ENCODE data around the gene ASPA.

Gene ASPA

DNA sequence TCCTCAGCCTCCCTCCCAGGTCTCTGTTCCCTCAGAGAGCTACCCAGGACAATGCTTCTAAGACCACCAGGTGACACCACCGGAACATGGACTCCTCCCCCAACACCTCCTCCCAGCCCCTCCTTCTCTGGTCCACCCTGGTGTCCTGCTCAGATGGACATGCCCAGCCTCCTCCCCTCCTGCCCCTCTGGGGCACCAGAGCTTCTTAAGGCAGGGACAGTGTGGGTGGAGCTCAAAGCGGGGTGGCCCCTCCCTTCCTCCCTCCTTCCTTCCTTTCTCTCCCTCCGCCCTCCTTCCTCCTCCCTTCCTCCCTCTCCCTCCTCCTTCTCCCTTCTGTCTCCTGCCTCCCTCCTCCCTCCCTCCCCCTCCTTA lies 59.1 kb downstream of the ASPA start:
- no peak for TF ChIP-seq ZFX (IDR thresholded peaks at IDR 0.05; ENCODE audit: borderline replicate concordance)
- TF ChIP-seq, protein P1, sequence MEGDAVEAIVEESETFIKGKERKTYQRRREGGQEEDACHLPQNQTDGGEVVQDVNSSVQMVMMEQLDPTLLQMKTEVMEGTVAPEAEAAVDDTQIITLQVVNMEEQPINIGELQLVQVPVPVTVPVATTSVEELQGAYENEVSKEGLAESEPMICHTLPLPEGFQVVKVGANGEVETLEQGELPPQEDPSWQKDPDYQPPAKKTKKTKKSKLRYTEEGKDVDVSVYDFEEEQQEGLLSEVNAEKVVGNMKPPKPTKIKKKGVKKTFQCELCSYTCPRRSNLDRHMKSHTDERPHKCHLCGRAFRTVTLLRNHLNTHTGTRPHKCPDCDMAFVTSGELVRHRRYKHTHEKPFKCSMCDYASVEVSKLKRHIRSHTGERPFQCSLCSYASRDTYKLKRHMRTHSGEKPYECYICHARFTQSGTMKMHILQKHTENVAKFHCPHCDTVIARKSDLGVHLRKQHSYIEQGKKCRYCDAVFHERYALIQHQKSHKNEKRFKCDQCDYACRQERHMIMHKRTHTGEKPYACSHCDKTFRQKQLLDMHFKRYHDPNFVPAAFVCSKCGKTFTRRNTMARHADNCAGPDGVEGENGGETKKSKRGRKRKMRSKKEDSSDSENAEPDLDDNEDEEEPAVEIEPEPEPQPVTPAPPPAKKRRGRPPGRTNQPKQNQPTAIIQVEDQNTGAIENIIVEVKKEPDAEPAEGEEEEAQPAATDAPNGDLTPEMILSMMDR (IDR thresholded peaks at IDR 0.05), result no peak
- no peak overlapping the region for H3K27ac ChIP-seq

DNA sequence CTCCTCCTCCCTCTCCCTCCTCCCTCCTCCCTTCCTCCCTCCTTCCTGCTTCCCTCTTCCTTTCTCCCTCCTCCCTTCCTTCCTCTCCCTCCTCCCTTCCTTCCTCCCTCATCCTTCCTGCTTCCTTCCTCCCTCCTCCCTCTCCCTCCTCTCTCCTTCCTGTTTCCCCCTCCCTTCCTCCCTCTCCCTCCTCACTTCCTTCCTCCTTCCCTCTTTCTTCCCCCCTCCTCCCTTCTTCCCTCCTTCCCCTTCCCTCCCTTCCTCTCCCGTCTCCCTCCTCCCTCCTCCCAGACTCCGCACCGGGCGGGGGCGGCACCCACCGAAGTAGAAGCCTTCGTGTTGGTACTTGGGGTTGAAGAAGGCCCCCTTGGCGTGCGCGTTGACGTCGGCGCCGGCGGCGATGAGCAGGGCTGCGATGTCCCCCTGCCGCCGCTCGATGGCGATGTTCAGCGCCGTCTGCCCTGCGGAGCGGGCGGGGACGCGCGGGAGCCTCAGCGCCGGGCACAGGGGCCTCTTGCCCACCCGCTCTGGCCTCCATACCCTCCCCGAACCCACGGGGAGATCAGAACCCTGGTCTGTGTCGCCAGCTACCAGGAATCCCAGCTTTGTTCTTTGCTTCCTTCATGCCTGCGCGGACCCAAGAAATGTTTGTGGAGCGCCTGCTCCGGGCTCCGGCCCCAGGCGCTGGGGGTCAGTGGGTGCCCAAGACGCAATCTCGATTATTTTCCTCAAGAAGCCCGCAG lies 59.6 kb downstream of the ASPA start:
- TF ChIP-seq, protein P1 (IDR thresholded peaks at IDR 0.05), result no peak
- no peak for TF ChIP-seq ZFX (IDR thresholded peaks at IDR 0.05; ENCODE audit: borderline replicate concordance)
- no peak overlapping the region for H3K27ac ChIP-seq

DNA sequence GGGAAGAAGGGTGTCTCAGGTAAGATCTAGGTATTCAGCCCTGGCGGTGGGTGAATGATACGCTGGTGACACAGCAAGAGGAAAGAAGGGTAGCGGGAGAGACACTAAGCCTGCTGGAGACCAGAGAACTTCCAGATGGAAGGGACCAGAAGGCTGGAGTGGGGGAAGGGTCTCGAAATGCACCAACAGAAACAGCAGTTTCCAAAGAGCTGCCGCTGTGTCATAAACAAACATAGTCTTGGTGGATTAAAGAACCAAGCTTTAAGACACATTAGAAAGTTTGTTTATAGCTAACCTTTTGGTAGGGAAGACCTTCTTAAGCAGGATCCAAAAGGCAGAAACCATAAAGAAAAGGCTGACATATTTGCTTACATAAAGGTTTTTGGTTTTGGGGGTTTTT lies 60.9 kb downstream of the ASPA start:
- TF ChIP-seq, protein P1 (IDR thresholded peaks at IDR 0.05), result no peak
- no peak for TF ChIP-seq ZFX (IDR thresholded peaks at IDR 0.05; ENCODE audit: borderline replicate concordance)
- no peak overlapping the region for H3K27ac ChIP-seq

DNA sequence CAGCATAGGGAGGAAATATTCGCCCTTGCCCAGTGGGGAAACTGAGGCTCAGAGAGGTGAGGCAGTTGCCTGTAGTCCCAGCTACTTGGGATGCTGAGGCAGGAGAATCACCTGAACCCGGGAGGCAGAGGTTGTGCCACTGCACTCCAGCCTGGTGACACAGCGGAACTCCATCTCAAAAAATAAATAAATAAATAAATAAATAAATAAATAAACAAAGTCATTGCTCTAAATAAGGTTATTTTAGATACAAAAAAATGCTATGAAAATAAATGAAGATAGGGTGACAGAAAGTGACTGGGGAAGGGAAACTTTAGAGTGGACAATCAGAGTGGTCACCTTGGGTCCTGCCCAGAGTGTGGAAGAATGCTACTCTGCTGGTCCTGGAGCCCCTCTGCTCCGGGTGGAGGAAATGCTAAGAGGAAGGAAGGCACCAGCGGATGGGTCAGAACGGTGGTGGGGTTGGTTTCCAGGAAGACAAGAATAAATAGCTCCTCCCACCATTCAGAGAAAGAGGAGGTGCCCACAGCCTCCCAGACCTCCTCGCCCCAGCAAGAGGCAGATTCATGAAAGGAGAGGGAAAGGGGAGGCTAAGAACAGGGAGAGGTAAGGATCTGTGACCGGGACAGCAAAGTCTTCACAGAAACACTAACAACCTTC lies 64.2 kb downstream of the ASPA start:
- no peak overlapping the region for H3K27ac ChIP-seq
- TF ChIP-seq ZFX (IDR thresholded peaks at IDR 0.05; ENCODE audit: borderline replicate concordance), result no peak
- TF ChIP-seq, protein P1 (IDR thresholded peaks at IDR 0.05), result no peak

DNA sequence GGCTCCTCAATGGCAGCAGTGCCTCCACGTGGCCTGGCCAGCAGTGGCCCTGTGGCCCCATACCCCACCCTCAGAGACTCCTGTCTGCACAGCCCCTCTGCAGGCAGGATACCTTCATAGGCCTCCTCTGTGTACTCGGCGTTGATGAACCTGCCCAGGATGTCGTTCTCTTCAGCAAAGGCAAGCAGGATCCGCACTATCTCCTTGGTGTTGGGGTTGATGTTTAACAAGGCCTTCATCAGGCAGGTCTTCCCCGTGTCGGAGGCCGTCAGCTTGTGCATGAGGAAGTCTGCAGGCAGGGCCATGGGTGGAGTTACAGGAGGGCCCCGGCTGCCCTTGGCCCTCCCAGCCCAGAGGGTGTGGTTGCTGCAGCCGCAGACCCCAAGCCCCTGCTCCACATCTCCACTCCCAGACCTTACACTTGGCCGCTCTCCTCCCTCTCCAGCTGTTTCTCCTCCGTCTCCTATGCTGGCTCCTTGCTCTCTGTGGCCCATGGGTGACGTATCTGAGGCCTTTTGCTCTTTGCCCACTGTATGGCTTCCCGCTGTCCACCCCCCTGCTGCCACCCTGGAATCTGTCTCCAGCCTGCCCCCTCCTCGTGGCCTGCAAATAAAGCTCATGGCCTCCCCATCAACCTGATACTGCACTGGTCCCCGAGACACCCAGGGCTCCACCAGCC lies 66.8 kb downstream of the ASPA start:
- no peak overlapping the region for H3K27ac ChIP-seq
- no peak for TF ChIP-seq ZFX (IDR thresholded peaks at IDR 0.05; ENCODE audit: borderline replicate concordance)
- TF ChIP-seq, protein P1 (IDR thresholded peaks at IDR 0.05), result no peak

DNA sequence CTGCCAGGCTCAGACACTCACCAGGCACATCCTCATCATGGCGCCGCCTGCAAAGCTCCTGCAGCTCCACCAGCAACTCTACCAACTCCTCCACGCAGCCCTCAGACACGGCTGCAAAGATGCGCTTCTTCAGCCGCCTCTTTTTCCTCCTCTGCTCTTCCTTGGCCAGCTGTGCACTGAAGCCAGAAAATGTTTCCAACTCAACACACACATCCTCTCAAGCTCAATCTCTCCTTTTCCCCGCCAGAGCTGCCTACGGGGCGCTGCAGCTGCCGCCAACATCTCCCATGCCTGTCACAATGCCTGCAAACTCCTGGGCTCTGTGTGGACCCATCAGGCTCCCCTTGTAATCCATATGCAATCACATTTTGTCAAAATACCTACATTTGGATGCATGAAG lies 67.7 kb downstream of the ASPA start:
- H3K27ac ChIP-seq, result no peak overlapping the region
- TF ChIP-seq ZFX (IDR thresholded peaks at IDR 0.05; ENCODE audit: borderline replicate concordance), result no peak
- TF ChIP-seq, protein P1 (IDR thresholded peaks at IDR 0.05), result no peak

DNA sequence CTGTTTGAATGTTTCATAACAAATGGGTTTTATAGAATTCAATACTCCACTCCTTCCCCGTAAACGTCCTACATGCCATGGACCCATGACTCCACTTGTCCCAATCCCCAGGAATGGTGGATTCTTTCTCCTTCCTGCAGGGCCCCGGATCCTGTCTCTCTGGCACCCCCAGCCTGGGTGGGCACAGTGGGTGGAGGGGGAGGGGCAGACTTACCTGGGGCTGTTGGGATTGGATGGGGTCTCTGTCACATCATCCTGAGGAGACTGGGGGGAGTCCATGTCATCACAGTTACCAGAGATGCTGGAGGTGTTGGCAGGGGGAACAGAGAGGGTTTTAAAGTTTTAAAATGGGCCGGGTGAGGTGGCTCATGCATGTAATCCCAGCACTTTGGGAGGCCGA lies 68.6 kb downstream of the ASPA start:
- no peak overlapping the region for H3K27ac ChIP-seq
- TF ChIP-seq, protein P1 (IDR thresholded peaks at IDR 0.05), result no peak
- no peak for TF ChIP-seq ZFX (IDR thresholded peaks at IDR 0.05; ENCODE audit: borderline replicate concordance)
